Transverse colon (tissue), 4 donors: ENCODE results near the gene VAPA.

Experiments used
- CTCF ChIP-seq, 5 experiments: fragments of 200-600 bp in 3 of 5; fragments of 450-650 bp in 2 of 5; sonication (generic) in 3 of 5; IDR thresholded peaks; 1 replicate in 2 of 5; 2 replicates in 3 of 5; pipeline ENCODE4 v1.5.1; 2016 to 2017; ENCODE audit warnings: antibody characterized with exemption in 5 of 5, inconsistent platforms in 3 of 5, mild to moderate bottlenecking in 2 of 5, moderate library complexity in 1 of 5
- POLR2A ChIP-seq: fragments of 450-650 bp; IDR thresholded peaks from one replicate; pipeline ENCODE4 v1.6.1; 2016; ENCODE audit warnings: antibody characterized with exemption, mild to moderate bottlenecking, moderate library complexity
- POLR2AphosphoS5 ChIP-seq, 3 donors: sonication (generic); formaldehyde crosslinking; IDR thresholded peaks; one replicate each; pipeline ENCODE4 v1.6.1; 2016; ENCODE audit warnings: antibody characterized with exemption in 3 of 3

GRCh38 chr18:9949315-9949714, 35.5 kb downstream of the VAPA start:
- no peak for TF ChIP-seq POLR2A
- no peak for TF ChIP-seq POLR2AphosphoS5 (IDR thresholded peaks at IDR 0.05)
- no peak for TF ChIP-seq CTCF (IDR thresholded peaks at IDR 0.05)
